Right cardiac atrium (tissue), 5 donors: ENCODE measurements around the gene ADAMTSL2. TPM values are rescaled to one million over a fixed set of nuclear protein-coding genes. Genes with fewer than 3 reads are reported as not detected.

Experiments used
- ATAC-seq, 2 donors: fragments of 200-7000 bp; cut with Tn5 transposase; one replicate each; pipeline versions ENCODE4 v1.8.0 to v1.9.1; 2020; ENCODE audit warnings: moderate library complexity in 2 of 2, mild to moderate bottlenecking in 1 of 2
- DNase-seq, 3 donors: peaks; one replicate each; pipeline ENCODE4 v3.0.0-alpha.2; 2020
- H3K27ac ChIP-seq: one replicate; pipeline ENCODE4 v1.5.1; 2013; ENCODE audit warnings: mild to moderate bottlenecking, low read length, control low read depth, moderate library complexity
- H3K27me3 ChIP-seq: one replicate; pipeline ENCODE4 v1.6.1; 2013; ENCODE audit not compliant: control insufficient read depth, insufficient read depth
- H3K4me1 ChIP-seq: one replicate; pipeline ENCODE4 v1.6.1; 2013; ENCODE audit warnings: low read length; ENCODE audit not compliant: control insufficient read depth, insufficient read depth
- H3K4me3 ChIP-seq: one replicate; pipeline ENCODE4 v1.5.1; 2013; ENCODE audit warnings: low read length, control low read depth
- H3K9me3 ChIP-seq: one replicate; pipeline ENCODE4 v1.6.1; 2013; ENCODE audit warnings: low read length; ENCODE audit not compliant: control insufficient read depth
- WGBS: extraction: QIAGEN DNeasy Blood & Tissue Kit; methylation state at CpG from one replicate; pipeline ENCODE4 v1.1.7; 2013; 5-methylcytosine and 5-hydroxymethylcytosine counted together
- intact Hi-C, 4 donors: fragments of 100-400 bp; cut with DNase I; formaldehyde crosslinking; loops; one replicate each; pipeline versions ENCODE4 v1.11.0 to v1.14.0; 2022 to 2023
- polyA plus RNA-seq: library from polyadenylated mRNA; stranded (reverse); fragments of 200-250 nt; gene quantifications from one replicate; pipeline ENCODE4 v1.2.3, GENCODE V29; 2013
- total RNA-seq, 4 donors: library from RNA; stranded (reverse); fragmentation: NEBNext Ultra II Directional; extraction: Animal tissue kit (Norgen Biotek cat#: 25700); gene quantifications; one replicate each; pipeline ENCODE4 v1.2.1, GENCODE V29; 2021
- donor health status: healthy with polysubstance abuse.
- donor health status: DM: no; HTN: yes; CAD: no.
- donor health status: DM: no; HTN: no; CAD: no.
- donor health status: DM: no; HTN: yes; CAD: no; lungs with severe emphysema.
- donor health status: DM: yes; HTN: yes; CAD: no.

The ADAMTSL2 gene
- total and polyA plus RNA-seq, 5 donors = 30.3 to 90.2 (median 39.1) TPM

DNA sequence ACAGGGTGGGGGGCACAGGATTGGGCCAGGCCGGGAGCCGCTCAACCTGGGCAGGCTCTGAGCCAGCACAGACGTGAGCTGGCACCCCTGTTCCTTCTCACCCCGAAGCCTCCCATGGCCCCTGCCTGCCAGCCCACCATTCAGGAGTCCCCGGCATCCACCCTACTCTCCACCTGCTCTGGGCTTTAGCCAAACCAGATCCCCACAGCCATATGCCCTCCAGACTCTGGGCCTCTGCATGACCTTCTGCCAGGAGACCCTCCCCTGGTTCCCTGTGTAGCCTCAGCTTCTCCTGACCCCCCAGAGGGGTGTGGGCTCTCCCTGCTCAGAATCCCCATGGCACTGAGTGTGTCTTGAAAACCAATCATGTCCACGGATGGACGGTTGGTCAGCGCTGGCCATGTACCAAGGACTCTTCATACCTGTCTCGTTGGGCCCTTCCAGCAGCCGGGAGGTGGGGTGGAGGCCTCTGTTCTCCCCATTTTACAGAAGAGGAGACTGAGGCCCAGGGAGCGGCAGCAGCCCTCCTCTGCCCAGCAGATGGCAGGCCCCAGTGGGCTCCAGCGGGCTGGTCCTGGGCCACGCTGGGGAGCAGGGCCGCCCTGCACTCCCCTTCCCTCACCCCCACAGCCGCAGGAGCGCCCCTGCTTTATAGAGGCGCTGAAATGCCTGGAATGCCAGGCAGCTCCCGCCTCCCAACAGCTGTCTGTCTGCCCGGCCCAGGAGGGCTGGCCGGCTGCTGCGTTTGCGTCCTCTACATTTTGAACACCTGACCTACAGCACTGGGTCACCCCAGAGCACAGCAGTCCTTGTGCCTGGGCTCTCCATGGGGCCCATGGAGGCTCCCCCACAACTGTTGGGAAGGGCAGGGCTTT lies 6.3 kb upstream of the ADAMTSL2 start:
- intact Hi-C loops = no loop called here
- Histone ChIP-seq H3K27me3 (no peaks in the 10 kb centered on the region), H3K4me3 (no peak overlapping the region), H3K9me3 (no peaks in the 10 kb centered on the region), H3K4me1 (peaks cover 6% of the 10 kb centered on the region), H3K27ac (peak overlapping the region; percentile 5)
- 66% methylated on average over 22 of the region's 22 CpGs for WGBS
- DNase-seq (no peak), ATAC-seq (peak in 1 of 2 donors; percentile 5)

DNA sequence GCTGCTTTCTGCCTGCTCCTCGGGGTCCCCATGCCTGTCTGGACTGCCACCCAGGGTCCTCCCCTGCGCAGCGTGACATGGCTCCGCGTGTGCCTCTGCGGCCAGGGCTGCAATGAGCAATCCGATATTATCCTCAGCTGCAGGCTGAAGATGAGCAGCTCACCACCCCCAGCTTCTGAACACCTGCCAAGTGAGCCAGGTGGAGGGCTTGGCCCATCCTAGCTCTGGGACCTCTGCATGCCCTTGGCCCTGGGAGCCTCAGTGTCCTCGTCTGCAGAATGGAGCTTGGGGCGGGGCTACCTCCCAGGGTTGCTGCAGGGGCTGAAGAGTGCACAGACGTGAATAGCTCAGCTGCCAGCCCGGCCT lies 5.6 kb upstream of the ADAMTSL2 start:
- no peaks in the 10 kb centered on the region for H3K27me3 ChIP-seq
- H3K9me3 ChIP-seq = no peaks in the 10 kb centered on the region
- DNase-seq (no peak), ATAC-seq (no peak)
- intact Hi-C loops = no loop called here
- H3K4me3 ChIP-seq = no peak overlapping the region
- WGBS = 81% methylated on average over 11 of the region's 11 CpGs
- no peak overlapping the region for H3K27ac ChIP-seq
- peaks cover 6% of the 10 kb centered on the region for H3K4me1 ChIP-seq

DNA sequence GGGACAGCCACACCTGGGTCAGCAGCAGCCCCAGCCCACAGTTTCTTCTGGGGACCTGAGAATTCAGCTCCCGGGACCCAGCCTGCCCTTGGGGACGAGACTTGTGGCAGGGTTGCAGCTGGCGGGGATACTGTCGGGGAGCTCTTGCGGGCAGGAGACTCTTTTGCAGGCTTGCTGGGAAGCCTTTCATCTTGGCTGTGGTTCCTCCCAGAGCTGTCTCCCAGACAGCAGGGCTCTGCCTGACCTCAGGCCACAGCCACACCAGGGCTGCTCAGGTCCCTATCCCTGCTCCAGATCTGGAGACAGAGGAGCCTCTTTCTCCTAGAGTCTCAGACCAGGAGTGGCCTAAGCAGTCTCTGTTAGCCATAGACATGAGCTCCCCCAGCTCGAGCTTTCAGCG lies 5.0 kb upstream of the ADAMTSL2 start:
- Histone ChIP-seq H3K9me3 (no peaks in the 10 kb centered on the region), H3K4me3 (no peak overlapping the region), H3K27me3 (no peaks in the 10 kb centered on the region), H3K27ac (no peak overlapping the region), H3K4me1 (peaks cover 6% of the 10 kb centered on the region)
- 78% methylated on average over 7 of the region's 7 CpGs for WGBS
- ATAC-seq = no peak
- no peak for DNase-seq
- intact Hi-C loops = no loop called here

DNA sequence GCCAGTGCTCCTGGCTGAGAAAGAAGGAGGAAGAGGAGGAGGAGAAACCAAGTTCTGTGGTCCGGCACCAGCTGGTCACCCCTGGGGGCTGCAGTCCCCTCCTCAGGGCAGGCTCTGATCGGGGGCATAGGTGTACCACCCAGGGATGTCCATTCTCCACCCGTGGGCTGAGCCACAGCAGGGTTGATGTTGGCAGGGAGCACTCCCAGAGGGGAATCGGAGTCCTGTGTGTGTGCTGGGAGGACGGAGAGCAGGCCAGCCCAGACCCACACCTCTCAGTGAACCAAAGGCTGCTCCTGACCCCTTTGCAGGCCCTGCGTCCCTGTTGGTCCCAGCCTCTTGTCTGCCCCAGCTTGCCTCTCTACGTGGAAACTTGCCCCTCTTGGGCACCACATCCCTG lies 4.6 kb upstream of the ADAMTSL2 start:
- DNase-seq (no peak), ATAC-seq (no peak)
- intact Hi-C loops = loop anchor here in 1 of 4 donors (5.0 kb wide), 1 partner anchor 197 kb away; no protein-coding TSS in a partner anchor
- no peaks in the 10 kb centered on the region for H3K9me3 ChIP-seq
- 90% methylated on average over 7 of the region's 7 CpGs for WGBS
- H3K4me3 ChIP-seq = no peak overlapping the region
- peaks cover 6% of the 10 kb centered on the region for H3K4me1 ChIP-seq
- H3K27me3 ChIP-seq = no peaks in the 10 kb centered on the region
- no peak overlapping the region for H3K27ac ChIP-seq

DNA sequence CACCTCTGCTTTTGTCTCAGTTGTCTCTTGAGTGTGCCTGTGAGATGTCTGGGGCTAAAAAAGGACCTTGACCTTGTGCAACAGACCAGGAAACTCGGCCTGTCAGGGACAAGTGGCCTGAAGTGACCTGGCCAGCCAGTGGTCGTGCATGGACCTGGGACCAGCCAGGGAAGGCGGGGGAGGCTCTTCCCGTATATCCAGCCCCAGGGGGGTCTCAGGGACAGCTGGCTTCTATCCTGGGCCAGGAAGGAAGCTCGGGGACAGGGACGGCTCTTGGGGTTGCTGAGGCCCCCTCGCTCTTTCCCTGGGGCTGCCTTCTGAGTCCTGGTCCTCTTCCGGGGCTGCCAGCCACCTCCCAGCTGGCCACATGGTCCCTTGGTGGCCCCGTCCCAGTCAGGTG lies 3.2 kb upstream of the ADAMTSL2 start:
- H3K27me3 ChIP-seq = no peaks in the 10 kb centered on the region
- WGBS = 63% methylated on average over 9 of the region's 9 CpGs

DNA sequence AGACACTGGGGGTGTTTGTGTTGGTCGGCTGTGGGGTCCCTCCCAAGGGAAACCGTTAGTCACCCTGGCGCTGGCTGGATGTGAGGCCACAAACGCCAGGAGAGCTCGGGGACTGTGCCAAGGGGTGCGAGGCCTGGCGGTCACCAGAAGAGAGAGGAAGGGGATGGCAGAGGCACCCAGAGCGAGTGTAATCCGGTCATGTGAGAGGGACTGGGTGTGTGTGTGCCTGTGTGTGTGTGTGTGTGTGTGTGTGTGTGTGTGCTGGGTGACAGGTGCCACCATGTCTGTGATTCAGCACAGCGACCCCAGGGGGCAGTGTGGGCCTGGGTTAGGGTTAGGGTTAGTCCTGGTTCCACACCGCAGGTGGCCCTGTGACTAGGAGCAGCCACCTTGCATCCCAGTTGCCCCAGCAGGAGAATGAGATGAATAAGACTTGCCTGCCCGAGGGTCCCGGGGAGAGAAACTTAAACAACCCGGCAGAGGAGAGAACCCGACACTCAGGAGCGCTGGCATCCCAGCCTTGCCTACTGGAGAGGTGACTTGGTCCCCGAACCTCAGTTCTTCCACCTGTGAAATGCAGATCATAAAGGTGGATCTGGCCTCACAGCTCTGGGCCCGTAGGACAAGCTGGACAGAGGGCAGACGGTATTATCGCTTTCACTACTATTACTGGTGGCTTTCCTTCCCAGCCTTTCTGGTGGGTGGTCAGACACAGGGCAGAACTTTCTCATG lies 1.4 kb upstream of the ADAMTSL2 start:
- no peak overlapping the region for H3K27ac ChIP-seq
- DNase-seq (peak; percentile 80 to 93 (median 91)), ATAC-seq (peak; percentile 7 to 56)
- H3K4me3 ChIP-seq = no peak overlapping the region
- H3K9me3 ChIP-seq = no peaks in the 10 kb centered on the region
- intact Hi-C loops = loop anchor here in 3 of 4 donors (2.0 to 5.0 kb wide), 3 partner anchors 184 to 194 kb away; no protein-coding TSS in a partner anchor
- WGBS = 63% methylated on average over 20 of the region's 20 CpGs
- no peaks in the 10 kb centered on the region for H3K27me3 ChIP-seq
- peaks cover under 1% of the 10 kb centered on the region for H3K4me1 ChIP-seq

More for the DNA sequence above, 3.2 kb upstream of the ADAMTSL2 start:
- Histone ChIP-seq H3K4me3 (no peak overlapping the region), H3K9me3 (no peaks in the 10 kb centered on the region), H3K4me1 (peaks cover 6% of the 10 kb centered on the region), H3K27ac (no peak overlapping the region)
- no peak for ATAC-seq
- intact Hi-C loops = loop anchor here in 1 of 4 donors (5.0 kb wide), 1 partner anchor 196 kb away; no protein-coding TSS in a partner anchor
- DNase-seq = no peak

DNA sequence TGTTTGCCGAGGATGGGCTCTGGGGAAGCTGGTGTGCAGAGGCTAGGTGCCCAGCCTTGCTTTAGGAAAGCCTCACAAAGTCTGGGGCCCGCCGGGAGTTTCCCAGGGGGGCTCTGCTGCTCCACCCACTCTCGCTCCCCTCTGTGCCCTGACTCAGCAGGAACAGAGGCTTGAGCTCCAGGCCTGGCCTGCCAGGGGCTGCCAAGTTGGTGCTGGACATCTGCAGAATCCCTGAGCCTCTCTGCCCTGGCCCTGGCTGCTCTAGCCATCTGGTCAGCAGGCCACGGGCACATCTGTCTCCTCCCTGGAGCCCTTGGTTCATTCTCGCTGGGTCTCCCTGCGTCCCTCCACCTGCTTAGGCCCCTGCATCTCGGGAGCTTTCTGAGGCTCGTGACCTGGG lies 647 bp upstream of the ADAMTSL2 start:
- H3K9me3 ChIP-seq = no peaks in the 10 kb centered on the region
- peak overlapping the region; percentile 40 for H3K4me3 ChIP-seq
- peak overlapping the region; percentile 49 for H3K27ac ChIP-seq
- intact Hi-C loops = loop anchor here in 3 of 4 donors (2.0 to 5.0 kb wide), 3 partner anchors 183 to 193 kb away; no protein-coding TSS in a partner anchor
- H3K4me1 ChIP-seq = peaks cover 2% of the 10 kb centered on the region
- H3K27me3 ChIP-seq = no peaks in the 10 kb centered on the region
- DNase-seq = peak; percentile 58 to 85 (median 81)
- peak; percentile 22 to 26 for ATAC-seq
- WGBS = 43% methylated on average over 9 of the region's 9 CpGs

DNA sequence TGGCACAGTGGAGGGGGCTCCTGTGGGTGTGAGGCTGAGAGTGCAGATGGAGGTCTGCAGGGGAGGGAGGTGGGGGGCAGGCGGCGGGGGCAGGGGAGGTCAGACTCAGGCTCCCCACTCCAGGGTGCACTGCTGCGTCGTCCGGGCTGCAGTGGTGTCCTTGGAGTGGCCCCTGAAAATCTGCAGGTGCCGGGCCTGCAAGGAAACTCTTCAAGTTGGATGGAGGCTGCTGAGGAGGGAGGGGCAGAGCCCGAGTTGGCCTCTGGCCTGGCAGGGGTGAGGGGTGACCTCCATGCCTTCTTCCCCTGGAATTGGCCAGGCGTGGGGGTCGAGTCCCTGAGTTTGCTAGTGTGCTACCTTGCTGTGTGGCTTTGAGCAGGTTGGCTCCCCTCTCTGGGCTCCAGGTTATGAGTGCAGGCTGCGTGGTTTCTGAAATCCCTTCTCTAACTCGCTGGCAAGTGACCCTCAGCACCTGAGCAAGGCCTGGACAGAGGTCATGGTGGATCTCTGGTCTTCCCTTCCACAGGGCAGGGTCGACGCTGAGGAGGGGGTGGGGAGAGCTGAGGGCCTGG lies 888 bp downstream of the ADAMTSL2 start:
- peak overlapping the region; percentile 40 for H3K4me3 ChIP-seq
- no peaks in the 10 kb centered on the region for H3K9me3 ChIP-seq
- DNase-seq = no peak
- H3K27ac ChIP-seq = no peak overlapping the region
- peaks cover 2% of the 10 kb centered on the region for H3K4me1 ChIP-seq
- 47% methylated on average over 13 of the region's 13 CpGs for WGBS
- no peaks in the 10 kb centered on the region for H3K27me3 ChIP-seq
- intact Hi-C loops = loop anchor here in 1 of 4 donors (5.0 kb wide), 1 partner anchor 47 kb away; no protein-coding TSS in a partner anchor
- ATAC-seq = no peak

DNA sequence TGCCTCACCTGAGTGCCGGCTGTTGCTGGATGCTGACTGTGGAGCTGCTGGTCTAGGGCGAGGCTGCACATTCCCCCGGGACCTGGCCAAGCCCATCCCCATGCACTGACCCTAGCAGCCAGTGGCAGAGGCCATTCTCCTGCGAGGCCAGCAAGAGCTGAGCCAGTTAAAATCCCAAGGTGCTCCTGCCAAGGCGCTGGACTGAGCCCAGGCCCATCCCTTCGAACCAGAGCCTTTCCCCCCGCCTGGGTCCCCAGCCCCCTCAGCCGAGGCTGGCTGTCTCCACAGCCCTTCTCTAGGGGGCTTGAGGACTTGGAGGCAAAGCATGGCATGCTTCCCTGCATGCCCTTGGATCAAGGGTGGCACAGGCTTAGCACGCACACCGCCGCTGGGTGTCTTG lies 1.6 kb downstream of the ADAMTSL2 start:
- no peaks in the 10 kb centered on the region for H3K27me3 ChIP-seq
- intact Hi-C loops = loop anchor here in 1 of 4 donors (5.0 kb wide), 1 partner anchor 46 kb away; no protein-coding TSS in a partner anchor
- ATAC-seq = no peak
- H3K27ac ChIP-seq = no peak overlapping the region
- no peaks in the 10 kb centered on the region for H3K9me3 ChIP-seq
- peak overlapping the region; percentile 40 for H3K4me3 ChIP-seq
- peak in 1 of 3 donors; percentile 72 for DNase-seq
- H3K4me1 ChIP-seq = peaks cover 2% of the 10 kb centered on the region
- WGBS = 74% methylated on average over 11 of the region's 11 CpGs

DNA sequence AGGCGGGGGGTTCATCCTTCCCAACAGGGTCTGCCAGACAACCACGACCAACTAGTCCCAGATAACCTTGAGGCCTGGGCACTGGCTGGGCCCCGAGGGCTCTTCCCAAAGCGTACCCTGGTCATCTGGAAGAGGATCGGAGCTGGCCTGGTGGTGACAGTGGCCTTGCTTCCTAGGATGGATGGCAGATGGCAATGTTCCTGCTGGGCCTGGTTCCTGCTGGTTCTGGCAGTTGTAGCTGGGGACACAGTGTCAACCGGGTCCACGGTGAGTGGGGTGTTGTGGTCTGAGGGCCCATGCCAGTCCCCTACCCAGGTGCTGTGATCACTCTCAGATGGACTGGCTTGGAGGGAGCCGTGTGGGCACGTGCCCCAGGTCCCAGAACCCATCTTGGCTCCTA lies 2.0 kb downstream of the ADAMTSL2 start:
- Histone ChIP-seq H3K27ac (no peak overlapping the region), H3K4me3 (peak overlapping the region; percentile 40), H3K27me3 (no peaks in the 10 kb centered on the region), H3K4me1 (peaks cover 2% of the 10 kb centered on the region), H3K9me3 (no peaks in the 10 kb centered on the region)
- intact Hi-C loops = loop anchor here in 1 of 4 donors (5.0 kb wide), 1 partner anchor 46 kb away; no protein-coding TSS in a partner anchor
- ATAC-seq (no peak), DNase-seq (no peak)
- 81% methylated on average over 9 of the region's 9 CpGs for WGBS
